Dedifferentiated amniotic fluid mesenchymal stem cell (primary cell): ENCODE measurements around the gene OR10W1.

Source experiments
- DNase-seq: peaks from one replicate; pipeline ENCODE4 v3.0.0-alpha.2; 2016; ENCODE audit errors: extremely low spot score

The OR10W1 gene, protein sequence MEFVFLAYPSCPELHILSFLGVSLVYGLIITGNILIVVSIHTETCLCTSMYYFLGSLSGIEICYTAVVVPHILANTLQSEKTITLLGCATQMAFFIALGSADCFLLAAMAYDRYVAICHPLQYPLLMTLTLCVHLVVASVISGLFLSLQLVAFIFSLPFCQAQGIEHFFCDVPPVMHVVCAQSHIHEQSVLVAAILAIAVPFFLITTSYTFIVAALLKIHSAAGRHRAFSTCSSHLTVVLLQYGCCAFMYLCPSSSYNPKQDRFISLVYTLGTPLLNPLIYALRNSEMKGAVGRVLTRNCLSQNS

DNA sequence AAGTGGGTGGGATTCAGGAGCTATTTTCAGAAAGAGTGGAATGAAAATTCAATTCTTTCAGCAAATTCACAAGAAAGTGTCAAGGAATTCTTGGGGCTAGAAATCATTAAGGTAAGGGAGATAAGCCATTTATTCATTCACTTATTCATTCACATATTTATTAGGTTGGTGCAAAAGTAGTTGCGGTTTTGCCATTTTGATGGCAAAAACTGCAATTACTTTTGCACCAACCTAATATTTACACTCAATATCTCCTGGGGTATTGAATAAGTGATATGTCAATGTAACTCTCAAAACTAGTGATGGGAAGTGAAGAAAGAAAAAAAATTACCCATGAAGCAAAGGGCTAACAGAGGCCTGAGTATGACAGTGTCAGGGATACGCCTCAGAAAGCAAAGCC, at the start of gene OR10W1:
OR10W1 (minus strand) TSS at position 119 of the 400 bp plus-strand sequence. CDS start 402 bp downstream, outside the sequence.
- DNase-seq: no peak

DNA sequence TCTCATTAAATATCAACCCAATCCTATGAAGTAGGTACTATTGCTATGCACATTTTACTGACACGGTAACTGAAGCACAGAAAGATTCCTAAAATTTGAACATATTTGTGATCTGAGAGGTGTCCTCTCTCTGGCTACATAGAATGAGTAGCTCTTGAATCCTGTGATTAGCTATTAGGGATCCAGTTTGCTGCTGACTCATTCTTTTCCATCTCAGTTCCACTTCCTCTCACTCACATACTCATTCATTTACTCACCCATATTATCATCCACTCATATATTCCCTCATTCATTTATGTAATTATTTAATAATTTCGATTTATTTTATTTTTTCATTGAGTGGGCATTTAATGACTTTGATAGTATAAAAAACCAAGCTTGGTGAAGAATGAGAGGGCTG, 48.1 kb upstream of the OR10W1 start:
- DNase-seq: no peak

DNA sequence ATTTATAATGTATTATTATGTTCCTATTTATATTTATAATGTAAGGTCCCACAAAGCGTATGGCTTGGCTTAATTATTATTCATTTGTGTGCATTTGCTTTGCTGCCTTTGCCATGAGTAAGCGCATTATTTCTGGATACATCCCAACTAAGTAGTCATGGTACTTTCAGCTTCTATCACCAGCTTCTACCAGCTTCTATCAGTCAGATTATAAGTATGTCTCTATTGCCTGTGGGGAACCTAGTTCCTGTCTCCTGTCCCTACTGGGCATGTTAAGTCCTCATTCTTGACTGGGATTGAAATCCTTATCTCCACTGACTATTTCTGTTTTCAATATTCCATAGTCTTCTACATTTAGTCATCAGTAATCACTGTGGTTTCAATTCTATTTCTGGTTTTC, 33.5 kb upstream of the OR10W1 start:
- DNase-seq: no peak

DNA sequence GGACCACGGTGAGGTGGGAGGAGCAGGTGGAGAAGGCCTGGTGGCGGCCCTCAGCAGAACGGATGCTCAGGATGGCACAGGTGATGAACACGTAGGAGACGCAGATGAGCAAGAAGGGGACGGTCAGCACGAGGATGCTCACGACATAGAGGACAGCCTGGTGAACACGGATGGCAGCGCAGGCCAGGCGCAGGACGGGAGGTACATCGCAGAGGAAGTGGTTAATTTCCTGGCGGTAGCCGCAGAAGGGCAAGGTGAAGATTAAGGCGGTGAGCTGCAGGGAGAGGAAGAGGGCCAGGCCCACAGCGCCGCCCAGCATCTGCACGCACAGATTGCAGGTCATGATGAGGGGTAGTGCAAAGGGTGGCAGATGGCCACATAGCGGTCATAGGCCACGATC, 24.0 kb upstream of the OR10W1 start:
- no peak for DNase-seq

DNA sequence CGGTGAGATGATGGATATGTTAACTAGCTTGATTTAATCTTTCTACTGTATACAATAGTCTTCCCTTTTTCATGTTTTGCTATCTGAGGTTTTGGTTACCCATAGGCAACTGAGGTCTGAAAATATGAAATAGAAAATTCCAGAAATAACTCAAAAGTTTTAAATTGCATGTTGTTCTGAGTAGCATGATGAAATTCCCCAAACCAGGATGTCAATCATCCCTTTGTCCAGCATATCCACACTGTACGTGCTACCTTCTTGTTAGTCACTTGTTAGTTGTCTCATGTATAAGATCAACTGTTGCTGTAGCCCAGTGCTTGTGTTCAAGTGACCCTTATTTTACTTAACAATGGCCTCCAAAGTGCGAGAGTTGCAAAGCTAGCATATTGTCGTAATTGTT, 21.2 kb upstream of the OR10W1 start:
- no peak for DNase-seq

DNA sequence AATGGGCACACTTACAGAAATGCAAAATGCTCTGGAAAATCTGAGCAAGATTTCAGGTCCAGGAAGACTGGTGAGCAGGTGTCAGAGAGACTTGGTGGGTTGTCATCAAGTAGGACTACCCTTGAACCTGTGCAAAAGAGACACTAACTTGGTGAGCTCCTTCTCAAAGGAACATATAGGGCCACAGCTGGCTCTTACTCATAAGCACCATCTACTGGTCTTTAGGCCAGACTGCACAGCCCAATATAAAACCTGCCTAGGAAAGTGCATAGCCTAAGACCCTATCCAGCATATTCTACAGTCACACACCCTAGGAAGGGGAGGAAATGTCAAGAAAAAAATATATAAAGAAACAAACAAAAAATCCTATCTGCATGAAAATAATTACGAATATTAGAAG, 18.2 kb upstream of the OR10W1 start:
- DNase-seq: no peak

DNA sequence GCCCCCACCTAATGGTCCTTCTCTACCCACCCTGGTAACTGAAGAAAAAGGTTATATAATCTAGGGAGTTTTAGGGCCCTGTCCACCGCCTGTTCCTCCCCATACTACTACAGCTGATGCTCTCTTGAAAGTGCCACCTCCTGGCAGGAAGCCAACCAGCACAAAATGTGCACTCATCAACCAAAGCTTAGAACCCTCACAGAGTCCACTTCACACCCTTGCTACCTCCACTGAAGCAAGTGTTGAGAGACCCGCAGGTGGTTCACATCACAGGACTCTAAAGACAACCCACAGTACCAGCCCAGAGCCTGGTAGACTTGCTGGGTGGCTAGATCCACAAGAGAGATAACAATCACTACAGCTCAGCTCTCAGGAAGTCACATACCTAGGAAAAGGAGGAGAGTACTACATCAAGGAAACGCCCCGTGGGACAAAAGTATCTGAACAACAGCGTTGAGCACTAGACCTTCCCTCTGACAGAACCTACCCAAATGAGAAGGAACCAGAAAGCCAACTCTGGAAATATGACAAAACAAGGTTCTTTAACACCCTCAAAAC, 17.5 kb upstream of the OR10W1 start:
- DNase-seq: no peak

DNA sequence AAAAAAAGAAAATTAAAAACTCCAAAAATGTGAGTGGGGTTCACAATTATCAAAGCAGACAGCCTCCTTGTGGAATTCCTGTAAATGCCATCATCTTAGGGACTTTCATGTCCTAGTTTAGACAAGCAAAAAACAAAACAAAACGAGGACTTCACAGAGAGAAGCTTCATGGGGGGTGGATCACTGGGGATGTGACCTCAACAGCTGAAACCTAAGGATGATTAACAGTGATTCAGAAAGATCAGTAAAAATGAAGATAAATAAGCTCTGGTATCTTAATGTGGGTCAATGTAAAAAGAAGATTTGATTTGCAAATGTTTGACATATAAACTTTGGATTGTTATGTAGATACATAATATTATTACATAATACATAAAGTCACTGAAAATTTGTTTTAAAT, 8.1 kb upstream of the OR10W1 start:
- DNase-seq: no peak

DNA sequence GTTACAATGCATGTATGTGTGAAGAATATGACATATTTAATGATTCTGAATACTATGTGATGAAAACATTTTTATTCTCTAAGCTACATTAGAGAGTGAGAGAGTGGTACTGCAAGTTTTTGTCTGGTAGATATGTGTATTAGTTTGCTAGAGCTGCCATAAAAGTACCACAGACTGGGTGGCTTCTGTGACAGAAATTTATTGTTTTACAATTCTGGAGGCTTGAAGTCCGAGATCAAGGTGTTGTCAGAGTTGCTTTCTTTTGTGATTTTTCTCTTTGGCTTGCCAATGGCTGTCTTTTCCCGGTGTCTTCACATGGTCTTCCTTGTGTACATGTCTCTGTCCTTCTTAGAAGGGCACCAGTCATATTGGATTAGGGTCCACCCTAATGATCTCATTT, 6.9 kb upstream of the OR10W1 start:
- DNase-seq: no peak

DNA sequence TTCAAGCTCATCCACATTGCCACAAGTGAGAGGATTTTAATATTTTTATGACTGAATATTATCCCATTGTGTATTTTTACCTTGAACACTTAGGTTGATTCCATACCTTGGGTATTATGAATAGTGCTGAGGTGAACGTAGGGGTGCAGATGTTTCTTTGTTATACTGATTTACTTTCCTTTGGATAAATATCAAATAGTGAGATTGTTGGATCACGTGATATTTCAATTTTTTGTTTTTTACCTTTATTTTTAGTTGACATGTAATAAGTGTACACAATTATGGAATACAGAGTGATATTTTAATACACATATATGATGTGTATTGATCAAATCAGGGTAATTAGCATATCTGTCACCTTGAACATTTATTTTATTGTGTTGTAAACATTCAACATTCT, 8.1 kb downstream of the OR10W1 start:
- DNase-seq: no peak

DNA sequence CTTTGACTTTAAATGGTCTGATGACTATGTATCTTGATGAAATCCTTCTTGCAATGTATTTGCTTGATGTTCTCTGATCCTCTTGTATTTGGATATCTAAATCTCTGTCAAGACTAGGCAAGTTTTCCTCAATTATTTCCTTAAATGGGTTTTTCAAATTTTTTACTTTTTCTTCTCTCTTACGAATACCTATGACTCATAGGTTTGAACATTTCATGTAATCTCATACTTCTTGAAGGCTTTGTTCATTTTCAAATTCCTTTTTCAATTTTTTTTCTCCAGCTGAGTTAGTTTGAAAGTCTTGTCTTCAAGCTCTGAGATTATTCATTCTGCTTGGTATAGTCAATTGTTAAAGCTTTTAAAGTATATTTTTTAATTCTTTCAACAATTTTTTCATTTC, 13.1 kb downstream of the OR10W1 start:
- no peak for DNase-seq

DNA sequence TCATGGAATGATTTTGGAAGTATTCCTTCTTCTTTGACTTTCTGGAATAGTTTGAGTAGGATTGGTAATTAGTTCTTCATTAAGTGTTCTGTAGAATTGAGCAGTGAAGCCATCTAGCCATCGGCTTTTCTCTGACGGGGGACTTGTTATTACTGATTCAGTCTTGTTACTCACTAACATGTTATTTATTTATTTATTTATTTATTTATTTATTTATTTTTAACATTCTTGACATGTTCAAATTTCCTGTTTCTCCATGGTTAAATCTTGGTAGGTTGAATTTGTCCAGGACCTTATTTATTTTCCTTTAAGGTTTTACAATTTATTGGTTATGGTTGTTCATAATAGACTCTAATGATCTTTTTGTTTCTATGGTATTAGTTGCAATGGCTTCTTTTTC, 24.1 kb downstream of the OR10W1 start:
- DNase-seq: no peak

DNA sequence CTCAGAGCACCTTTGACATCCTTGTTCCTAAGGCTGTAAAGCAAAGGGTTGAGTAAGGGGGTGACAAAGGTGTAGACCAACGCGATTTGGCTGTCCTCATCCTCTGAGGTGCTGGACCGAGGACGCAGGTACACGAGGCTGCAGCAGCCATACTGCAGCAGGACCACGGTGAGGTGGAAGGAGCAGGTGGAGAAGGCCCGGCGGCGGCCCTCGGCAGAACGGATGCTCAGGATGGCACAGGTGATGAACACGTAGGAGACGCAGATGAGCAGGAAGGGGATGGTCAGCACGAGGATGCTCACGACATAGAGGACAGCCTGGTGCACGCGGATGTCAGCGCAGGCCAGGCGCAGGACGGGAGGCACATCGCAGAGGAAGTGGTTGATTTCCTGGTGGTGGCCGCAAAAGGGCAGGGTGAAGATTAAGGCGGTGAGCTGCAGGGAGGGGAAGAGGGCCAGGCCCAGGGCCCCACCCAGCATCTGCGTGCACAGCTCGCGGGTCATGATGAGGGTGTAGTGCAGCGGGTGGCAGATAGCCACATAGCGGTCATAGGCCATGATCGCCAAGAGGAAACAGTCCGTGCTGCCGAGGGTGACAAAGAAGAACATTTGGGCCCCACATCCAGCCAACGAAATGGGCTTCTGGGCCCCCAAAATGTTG, 40.0 kb downstream of the OR10W1 start:
- DNase-seq: no peak

DNA sequence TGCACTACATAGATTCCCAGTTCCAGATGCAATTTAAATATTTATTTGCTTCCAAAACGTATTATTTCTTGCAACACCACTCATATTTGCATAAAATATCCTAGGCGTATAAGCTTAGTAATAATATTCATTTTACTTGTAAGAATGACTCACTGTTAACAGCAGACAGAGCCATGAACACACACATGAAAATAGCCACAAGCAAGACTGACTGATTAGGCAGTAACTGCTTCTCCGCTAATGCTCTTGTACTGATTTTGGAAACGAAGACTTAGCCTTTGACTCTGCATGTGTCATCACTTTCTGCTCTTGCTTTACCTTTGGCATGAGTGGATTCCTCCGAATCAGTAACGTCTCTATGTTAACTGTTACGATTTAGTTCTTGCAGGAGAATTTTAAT, 45.3 kb downstream of the OR10W1 start:
- DNase-seq: no peak
